Immature natural killer cell (primary cell): ENCODE data around the gene STK11. TPM values are rescaled to one million over a fixed set of nuclear protein-coding genes. Genes with fewer than 3 reads are reported as not detected.

Experiments
- DNase-seq, 3 donors: peaks; one replicate each; pipeline ENCODE4 v3.0.0; 2022; ENCODE audit warnings: mixed read lengths in 1 of 3
- H3K27ac Mint-ChIP-seq, 6 donors: one replicate each; pipeline ENCODE4 v1.8.0; 2020; ENCODE audit warnings: mixed read lengths in 6 of 6, mild to moderate bottlenecking in 5 of 6, inconsistent platforms in 4 of 6, moderate library complexity in 3 of 6
- H3K27me3 Mint-ChIP-seq, 3 donors: one replicate each; pipeline ENCODE4 v1.8.0; 2020 to 2021; ENCODE audit warnings: low read depth in 3 of 3, mild to moderate bottlenecking in 3 of 3, mixed read lengths in 3 of 3, moderate library complexity in 3 of 3, inconsistent platforms in 1 of 3
- H3K36me3 Mint-ChIP-seq, 3 donors: one replicate each; pipeline ENCODE4 v1.8.0; 2020; ENCODE audit warnings: mixed read lengths in 3 of 3, inconsistent platforms in 2 of 3, mild to moderate bottlenecking in 2 of 3
- H3K4me1 Mint-ChIP-seq, 2 donors: one replicate each; pipeline ENCODE4 v1.8.0; 2020; ENCODE audit warnings: inconsistent platforms in 2 of 2, mild to moderate bottlenecking in 2 of 2, mixed read lengths in 2 of 2, moderate library complexity in 1 of 2
- H3K4me3 Mint-ChIP-seq, 5 donors: one replicate each; pipeline ENCODE4 v1.8.0; 2020; ENCODE audit warnings: mild to moderate bottlenecking in 5 of 5, mixed read lengths in 5 of 5, inconsistent platforms in 3 of 5, moderate library complexity in 3 of 5
- H3K9me3 Mint-ChIP-seq, 6 donors: one replicate each; pipeline ENCODE4 v1.8.0; 2020; ENCODE audit warnings: mild to moderate bottlenecking in 6 of 6, mixed read lengths in 6 of 6, inconsistent platforms in 4 of 6, moderate library complexity in 3 of 6
- polyA plus RNA-seq, 3 donors: library from polyadenylated mRNA; unstranded; fragments of 300-500 nt; fragmentation: Illumina TruSeq; gene quantifications; one replicate each; pipeline ENCODE4 v1.2.3, GENCODE V29; 2021

STK11 gene
- polyA plus RNA-seq, 3 donors from 2014 or later: 10.8 to 14.5 (median 11.7) TPM

DNA sequence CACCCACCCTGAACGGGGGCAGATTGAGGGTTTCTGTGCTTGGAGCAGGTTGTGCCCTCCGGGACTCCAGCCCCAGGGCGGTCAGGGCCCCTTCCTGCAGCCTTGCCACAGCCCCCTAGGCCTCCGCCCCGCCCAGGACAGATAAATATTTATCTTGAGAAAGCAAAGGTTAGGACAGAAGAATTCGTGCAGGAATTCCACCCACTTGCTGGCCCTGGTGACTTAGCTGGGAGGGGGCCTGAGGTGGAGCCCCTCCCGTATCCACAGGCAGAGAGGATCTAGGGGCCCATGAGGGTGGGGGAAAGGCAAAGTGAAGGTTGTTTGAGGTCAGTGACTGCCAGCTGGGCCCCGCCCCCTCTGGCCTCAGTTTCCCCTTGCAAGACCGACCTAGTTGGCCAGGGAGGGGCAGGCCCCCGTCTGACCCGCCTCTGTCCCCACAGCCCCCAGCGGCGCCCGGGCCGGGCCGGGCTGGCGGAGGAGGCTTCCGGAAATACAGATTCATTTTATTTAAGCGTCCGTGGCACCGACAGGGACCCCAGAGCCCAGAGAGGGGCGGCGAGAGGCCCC lies 48.0 kb downstream of the STK11 start:
- H3K36me3 Mint-ChIP-seq: peaks cover 7 to 37% (median 9%) of the 10 kb centered on the region in 3 donors
- H3K4me3 Mint-ChIP-seq: peak overlapping the region; percentile 76 to 84 (median 81)
- H3K27ac Mint-ChIP-seq: peak overlapping the region; percentile 88 to 94 (median 92)
- DNase-seq: peak in 1 of 3 donors; percentile 35
- H3K27me3 Mint-ChIP-seq: peaks cover 52 to 80% (median 64%) of the 10 kb centered on the region in 3 donors
- H3K4me1 Mint-ChIP-seq: peaks cover 30 to 41% of the 10 kb centered on the region in 2 donors
- no peaks in the 10 kb centered on the region for H3K9me3 Mint-ChIP-seq

DNA sequence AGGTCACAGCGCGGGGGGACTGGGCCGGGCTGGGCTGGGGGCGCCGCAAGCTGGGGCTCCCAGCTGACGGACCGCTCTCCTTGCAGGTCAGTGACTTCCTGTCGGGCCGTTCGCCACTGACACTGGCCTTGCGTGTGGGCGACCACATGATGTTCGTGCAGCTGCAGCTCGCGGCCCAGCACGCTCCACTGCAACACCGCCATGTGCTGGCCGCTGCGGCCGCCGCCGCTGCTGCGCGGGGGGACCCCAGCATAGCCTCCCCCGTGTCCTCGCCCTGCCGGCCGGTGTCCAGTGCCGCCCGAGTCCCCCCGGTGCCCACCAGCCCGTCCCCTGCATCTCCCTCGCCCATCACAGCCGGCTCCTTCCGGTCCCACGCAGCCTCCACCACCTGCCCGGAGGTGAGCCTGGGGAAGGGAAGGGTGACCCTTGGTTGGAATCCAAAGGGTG lies 48.5 kb downstream of the STK11 start:
- H3K4me1 Mint-ChIP-seq: peaks cover 35 to 46% of the 10 kb centered on the region in 2 donors
- peaks cover 57 to 83% (median 67%) of the 10 kb centered on the region in 3 donors for H3K27me3 Mint-ChIP-seq
- H3K27ac Mint-ChIP-seq: peak overlapping the region; percentile 75 to 99 (median 88)
- peak overlapping the region; percentile 59 to 84 (median 68) for H3K4me3 Mint-ChIP-seq
- peaks cover 0 to 2% (median 0%) of the 10 kb centered on the region in 6 donors for H3K9me3 Mint-ChIP-seq
- no peak for DNase-seq
- peaks cover 7 to 41% (median 9%) of the 10 kb centered on the region in 3 donors for H3K36me3 Mint-ChIP-seq

DNA sequence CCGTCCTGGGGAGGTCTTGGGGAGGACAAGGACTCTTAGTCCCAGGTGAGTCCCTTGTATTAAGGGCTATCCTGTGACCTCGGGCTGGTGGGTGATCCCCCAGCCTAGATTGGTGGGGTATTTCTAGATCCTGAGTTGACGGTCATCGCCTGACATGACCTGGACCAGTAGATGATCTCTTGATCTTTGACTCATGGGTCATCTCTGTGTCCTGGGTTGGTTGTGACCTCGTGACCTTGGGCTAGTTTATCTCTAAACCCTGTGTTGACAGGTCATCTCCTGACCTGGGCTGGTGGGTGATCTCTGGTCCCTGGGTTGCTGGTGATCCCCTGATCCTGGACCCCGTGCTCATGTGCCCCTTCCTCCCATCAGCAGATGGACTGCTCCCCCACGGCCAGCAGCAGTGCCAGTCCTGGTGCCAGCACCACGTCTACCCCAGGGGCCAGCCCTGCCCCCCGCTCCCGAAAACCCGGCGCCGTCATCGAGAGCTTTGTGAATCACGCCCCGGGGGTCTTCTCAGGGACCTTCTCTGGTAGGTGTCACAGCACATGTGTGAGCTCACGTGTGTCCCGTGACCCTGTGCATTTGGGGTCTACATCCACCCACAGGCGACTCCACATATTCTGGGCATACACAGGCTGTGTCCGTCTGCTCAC lies 49.1 kb downstream of the STK11 start:
- Mint-ChIP-seq H3K4me1 (peaks cover 40 to 52% of the 10 kb centered on the region in 2 donors), H3K27ac (peak overlapping the region; percentile 75 to 99 (median 88))
- no peak for DNase-seq

DNA sequence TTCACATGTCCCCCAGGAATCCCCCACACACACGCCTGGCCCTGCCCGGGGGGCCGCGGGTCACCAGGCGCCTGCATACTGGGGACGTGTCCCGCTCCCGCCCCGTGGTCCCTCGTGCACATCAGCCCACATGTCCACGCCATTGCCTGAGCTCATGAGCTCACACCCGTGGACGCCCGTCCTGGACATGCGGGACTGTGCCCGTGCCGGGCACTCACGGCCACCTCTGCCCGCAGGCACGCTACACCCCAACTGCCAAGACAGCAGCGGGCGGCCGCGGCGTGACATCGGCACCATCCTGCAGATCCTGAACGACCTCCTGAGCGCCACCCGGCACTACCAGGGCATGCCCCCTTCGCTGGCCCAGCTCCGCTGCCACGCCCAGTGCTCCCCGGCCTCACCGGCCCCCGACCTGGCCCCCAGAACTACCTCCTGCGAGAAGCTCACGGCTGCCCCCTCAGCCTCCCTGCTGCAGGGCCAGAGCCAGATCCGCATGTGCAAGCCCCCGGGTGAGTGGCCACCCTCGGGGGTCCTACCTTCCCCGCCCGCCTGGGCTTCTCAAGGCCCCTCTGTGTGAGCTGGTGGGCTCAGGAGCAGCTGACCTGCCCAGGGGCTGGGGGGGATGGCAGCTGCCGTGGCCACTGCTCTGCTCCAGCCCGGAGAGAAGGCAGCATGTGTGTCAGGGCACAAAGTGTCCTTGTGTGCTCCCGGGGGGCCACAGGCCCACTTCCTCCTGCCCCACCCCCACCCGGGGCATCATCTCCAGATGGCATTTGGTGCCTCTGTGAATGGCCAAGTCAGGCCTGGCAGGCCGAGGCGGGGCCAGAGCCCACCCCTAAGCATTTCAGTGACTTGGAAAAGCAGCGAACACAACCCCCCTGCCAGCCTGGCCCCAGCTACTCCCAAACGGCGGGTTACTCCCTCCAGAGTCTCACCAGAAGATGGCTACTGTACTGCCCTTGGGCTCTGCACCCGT lies 49.9 kb downstream of the STK11 start:
- peaks cover 4 to 38% (median 7%) of the 10 kb centered on the region in 3 donors for H3K36me3 Mint-ChIP-seq
- peak overlapping the region; percentile 75 to 99 (median 88) for H3K27ac Mint-ChIP-seq
- H3K27me3 Mint-ChIP-seq: peaks cover 60 to 93% (median 77%) of the 10 kb centered on the region in 3 donors
- peak overlapping the region; percentile 59 to 84 (median 68) for H3K4me3 Mint-ChIP-seq
- DNase-seq: no peak
- H3K9me3 Mint-ChIP-seq: peaks cover 0 to 4% (median 0%) of the 10 kb centered on the region in 6 donors
- peaks cover 46 to 56% of the 10 kb centered on the region in 2 donors for H3K4me1 Mint-ChIP-seq

More for the DNA sequence above, 49.1 kb downstream of the STK11 start:
- Mint-ChIP-seq H3K27me3 (peaks cover 57 to 88% (median 72%) of the 10 kb centered on the region in 3 donors), H3K4me3 (peak overlapping the region; percentile 59 to 84 (median 68)), H3K36me3 (peaks cover 7 to 40% (median 7%) of the 10 kb centered on the region in 3 donors), H3K9me3 (peaks cover 0 to 3% (median 0%) of the 10 kb centered on the region in 6 donors)

DNA sequence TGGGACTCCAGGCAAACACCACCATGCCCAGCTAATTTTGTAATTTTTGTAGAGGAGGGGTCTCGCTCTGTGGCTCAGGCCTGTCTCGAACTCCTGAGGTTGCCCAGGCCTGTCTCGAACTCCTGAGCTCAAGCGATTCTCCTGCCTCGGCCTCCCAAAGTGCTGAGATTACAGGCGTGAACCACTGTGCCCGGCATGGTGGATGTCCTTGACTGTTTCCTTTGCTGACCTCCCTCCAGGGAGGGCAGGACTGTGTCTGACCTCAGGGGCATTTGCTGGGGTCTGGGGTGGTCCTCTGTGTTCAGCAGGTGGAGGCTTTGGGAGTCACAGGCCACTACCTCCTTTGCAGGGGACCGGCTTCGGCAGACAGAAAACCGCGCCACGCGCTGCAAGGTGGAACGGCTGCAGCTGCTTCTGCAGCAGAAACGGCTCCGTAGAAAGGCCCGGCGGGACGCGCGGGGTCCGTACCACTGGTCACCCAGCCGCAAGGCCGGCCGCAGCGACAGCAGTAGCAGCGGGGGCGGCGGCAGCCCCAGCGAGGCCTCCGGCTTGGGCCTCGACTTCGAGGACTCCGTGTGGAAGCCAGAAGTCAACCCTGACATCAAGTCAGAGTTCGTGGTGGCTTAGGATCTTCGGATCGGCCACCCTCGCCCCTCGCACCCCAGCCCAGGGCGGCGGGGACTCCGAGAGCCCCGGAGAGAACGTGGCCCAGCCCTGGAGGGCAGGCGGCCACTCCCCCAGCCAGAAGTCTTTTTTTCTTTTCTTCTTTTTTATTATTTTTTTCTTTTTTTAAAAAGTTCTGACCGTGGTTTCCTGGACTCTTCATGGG lies 51.3 kb downstream of the STK11 start:
- peak overlapping the region; percentile 84 to 90 (median 90) for H3K4me3 Mint-ChIP-seq
- peak overlapping the region; percentile 96 to 99 (median 99) for H3K27ac Mint-ChIP-seq
- peaks cover 4 to 31% (median 7%) of the 10 kb centered on the region in 3 donors for H3K36me3 Mint-ChIP-seq
- H3K27me3 Mint-ChIP-seq: peaks cover 51 to 88% (median 80%) of the 10 kb centered on the region in 3 donors
- peak in 1 of 3 donors; percentile 25 for DNase-seq
- peaks cover 54 to 66% of the 10 kb centered on the region in 2 donors for H3K4me1 Mint-ChIP-seq
- H3K9me3 Mint-ChIP-seq: peaks cover 0 to 4% (median 0%) of the 10 kb centered on the region in 6 donors

DNA sequence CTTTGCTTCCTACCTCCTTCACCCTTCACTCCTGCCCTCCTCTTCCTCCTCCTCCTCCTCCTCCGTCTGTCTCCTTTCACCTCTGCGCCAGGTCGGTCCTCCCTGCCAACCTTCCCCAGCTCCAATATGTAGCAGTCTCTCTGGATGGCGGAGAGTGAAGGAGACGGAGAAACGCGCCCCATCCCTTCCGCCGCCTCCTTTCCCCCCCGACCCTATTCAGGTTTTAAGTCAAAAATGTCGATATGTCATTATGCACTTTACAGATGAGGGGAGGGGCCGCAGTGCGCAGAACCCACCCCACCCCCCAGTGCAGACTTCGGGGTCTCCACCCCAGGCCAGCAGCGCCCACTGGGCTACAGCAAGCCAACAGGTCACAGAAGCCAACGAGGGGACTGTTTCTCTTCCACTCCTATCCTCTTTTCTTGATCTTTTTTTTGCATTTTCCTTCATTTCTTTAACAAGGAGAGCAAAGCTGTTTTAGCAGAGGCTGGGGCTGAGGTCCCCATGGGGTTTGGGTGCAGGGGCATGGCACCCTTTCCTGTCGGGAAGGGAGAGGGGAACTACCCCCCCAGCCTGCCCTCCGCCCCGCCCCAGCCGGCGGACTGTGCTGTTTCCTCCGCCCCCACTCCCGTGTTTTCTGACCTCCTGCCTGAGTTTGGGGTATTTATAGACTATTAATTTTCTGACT lies 52.0 kb downstream of the STK11 start:
- peaks cover 0 to 4% (median 0%) of the 10 kb centered on the region in 6 donors for H3K9me3 Mint-ChIP-seq
- H3K27ac Mint-ChIP-seq: peak overlapping the region; percentile 96 to 99 (median 99)
- peaks cover 4 to 31% (median 7%) of the 10 kb centered on the region in 3 donors for H3K36me3 Mint-ChIP-seq
- H3K4me1 Mint-ChIP-seq: peaks cover 59 to 70% of the 10 kb centered on the region in 2 donors
- DNase-seq: no peak
- peak overlapping the region; percentile 84 to 90 (median 90) for H3K4me3 Mint-ChIP-seq
- peaks cover 47 to 82% (median 73%) of the 10 kb centered on the region in 3 donors for H3K27me3 Mint-ChIP-seq

DNA sequence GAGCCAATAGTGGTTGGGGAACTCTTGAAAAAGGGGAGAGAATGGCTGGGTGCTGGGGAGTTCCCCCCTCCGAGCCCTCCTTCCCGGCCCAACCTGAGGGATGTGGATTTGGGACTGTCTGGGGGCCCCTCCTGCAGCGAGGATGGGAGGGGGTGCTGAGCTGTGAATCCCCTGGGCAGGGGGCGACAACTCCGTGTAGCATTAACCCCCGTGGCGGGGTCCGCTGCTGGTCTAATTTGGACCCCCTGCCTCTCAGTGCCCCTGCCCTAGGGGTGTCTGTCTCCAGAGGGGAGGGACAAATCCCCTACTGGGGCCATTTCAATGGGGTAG lies 52.5 kb downstream of the STK11 start:
- peak overlapping the region; percentile 96 to 99 (median 99) for H3K27ac Mint-ChIP-seq
- peaks cover 47 to 78% (median 70%) of the 10 kb centered on the region in 3 donors for H3K27me3 Mint-ChIP-seq
- peaks cover 4 to 31% (median 7%) of the 10 kb centered on the region in 3 donors for H3K36me3 Mint-ChIP-seq
- DNase-seq: peak in 1 of 3 donors; percentile 26
- peaks cover 0 to 4% (median 0%) of the 10 kb centered on the region in 6 donors for H3K9me3 Mint-ChIP-seq
- peak overlapping the region; percentile 84 to 90 (median 90) for H3K4me3 Mint-ChIP-seq
- peaks cover 65 to 74% of the 10 kb centered on the region in 2 donors for H3K4me1 Mint-ChIP-seq

GRCh38 chr19:1258707-1259205 lies 53.2 kb downstream of the STK11 start:
- Mint-ChIP-seq H3K27me3 (peaks cover 41 to 74% (median 63%) of the 10 kb centered on the region in 3 donors), H3K4me1 (peaks cover 65 to 74% of the 10 kb centered on the region in 2 donors), H3K27ac (peak overlapping the region; percentile 96 to 99 (median 99)), H3K9me3 (peaks cover 0 to 4% (median 0%) of the 10 kb centered on the region in 6 donors), H3K36me3 (peaks cover 4 to 28% (median 7%) of the 10 kb centered on the region in 3 donors), H3K4me3 (peak overlapping the region; percentile 84 to 90 (median 90))
- DNase-seq: no peak

DNA sequence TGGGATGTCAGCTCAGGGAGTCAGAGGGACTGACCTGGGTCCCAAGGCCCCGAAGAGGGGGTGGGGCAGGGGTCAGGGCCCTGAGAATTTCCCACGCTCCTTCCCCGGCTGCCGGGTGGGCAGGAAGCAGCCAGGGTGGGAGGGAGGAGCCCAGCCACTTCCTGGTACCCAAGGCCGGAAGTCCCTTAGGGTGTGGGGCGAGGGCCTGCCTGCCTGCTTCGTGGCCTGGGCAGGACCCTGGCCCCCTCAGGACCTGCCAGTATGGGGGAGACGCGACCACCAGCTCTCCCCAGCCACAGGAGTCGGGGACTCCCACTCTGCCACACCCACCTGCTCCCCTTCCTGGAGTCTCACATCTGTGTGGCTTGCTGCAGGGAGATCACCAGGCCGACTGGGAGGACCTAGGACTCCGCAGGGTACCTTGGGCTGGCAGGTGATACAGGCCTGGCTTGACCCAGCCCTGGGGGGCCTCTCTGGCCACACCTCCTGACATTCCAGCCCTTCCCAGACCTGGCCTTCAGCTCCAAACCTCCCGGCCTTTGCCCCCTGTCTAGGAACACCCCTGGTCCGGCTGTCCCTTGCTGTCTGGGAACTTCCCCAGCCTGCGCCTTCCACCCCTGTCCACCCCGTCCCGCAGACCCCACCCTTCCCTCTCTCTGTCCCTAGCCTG lies 53.8 kb downstream of the STK11 start:
- Mint-ChIP-seq H3K4me1 (peaks cover 65 to 73% of the 10 kb centered on the region in 2 donors), H3K4me3 (peak overlapping the region; percentile 84 to 90 (median 90)), H3K27me3 (peaks cover 41 to 70% (median 62%) of the 10 kb centered on the region in 3 donors), H3K9me3 (peaks cover 0 to 4% (median 0%) of the 10 kb centered on the region in 6 donors), H3K27ac (peak overlapping the region; percentile 96 to 99 (median 99)), H3K36me3 (peaks cover 4 to 28% (median 7%) of the 10 kb centered on the region in 3 donors)
- peak; percentile 85 to 88 (median 87) for DNase-seq

GRCh38 chr19:1259876-1260748 lies 54.5 kb downstream of the STK11 start:
- peaks cover 0 to 4% (median 0%) of the 10 kb centered on the region in 6 donors for H3K9me3 Mint-ChIP-seq
- H3K4me3 Mint-ChIP-seq: peak overlapping the region; percentile 84 to 94 (median 90)
- peak overlapping the region; percentile 96 to 99 (median 99) for H3K27ac Mint-ChIP-seq
- peaks cover 59 to 71% of the 10 kb centered on the region in 2 donors for H3K4me1 Mint-ChIP-seq
- DNase-seq: peak; percentile 62 to 70 (median 69)
- H3K36me3 Mint-ChIP-seq: peaks cover 4 to 21% (median 7%) of the 10 kb centered on the region in 3 donors
- H3K27me3 Mint-ChIP-seq: peaks cover 33 to 62% (median 55%) of the 10 kb centered on the region in 3 donors
